ENCODE measurements around the gene PCDHAC1.
A peak's percentile ranks its signal among the peaks of the same experiment; 100 is the strongest.
"Not testable (repeated sequence)": the region's sequence is repeated elsewhere in the genome, so short reads cannot be mapped to it uniquely, and the experiment has no call there.

PCDHAC1 gene, protein sequence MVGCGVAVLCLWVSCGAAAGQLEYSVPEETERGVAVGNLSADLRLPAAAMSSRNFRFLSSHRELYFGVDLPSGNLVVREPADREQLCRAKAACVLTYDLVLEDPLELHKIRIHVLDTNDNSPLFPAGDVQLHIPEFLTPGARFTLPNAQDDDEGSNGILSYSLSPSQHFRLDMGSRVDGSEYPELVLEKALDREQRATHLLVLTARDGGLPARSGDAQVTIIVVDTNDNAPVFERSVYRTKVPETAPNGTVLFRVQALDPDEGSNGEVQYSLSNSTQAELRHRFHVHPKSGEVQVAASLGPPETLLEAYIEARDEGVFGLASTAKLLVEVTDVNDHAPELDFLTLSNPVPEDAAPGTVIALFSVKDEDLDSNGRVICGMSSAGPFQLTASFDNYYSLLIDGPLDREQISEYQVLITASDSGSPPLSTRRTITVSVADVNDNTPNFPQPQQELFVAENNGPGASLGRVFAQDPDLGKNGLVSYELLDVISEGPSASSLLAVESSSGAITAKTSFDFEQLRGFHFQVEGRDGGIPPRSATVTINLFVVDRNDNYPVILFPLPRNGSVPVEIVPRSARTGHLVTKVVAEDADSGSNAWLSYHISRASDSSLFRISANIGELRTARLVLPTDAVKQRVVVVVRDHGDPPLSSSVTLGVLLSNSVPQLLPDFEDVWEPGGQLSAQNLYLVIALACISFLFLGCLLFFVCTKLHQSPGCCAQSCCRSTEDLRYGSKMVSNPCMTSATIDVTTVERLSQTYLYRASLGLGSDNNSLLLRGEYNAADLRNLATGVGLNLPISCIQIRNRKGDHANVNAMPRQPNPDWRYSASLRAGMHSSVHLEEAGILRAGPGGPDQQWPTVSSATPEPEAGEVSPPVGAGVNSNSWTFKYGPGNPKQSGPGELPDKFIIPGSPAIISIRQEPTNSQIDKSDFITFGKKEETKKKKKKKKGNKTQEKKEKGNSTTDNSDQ

DNA sequence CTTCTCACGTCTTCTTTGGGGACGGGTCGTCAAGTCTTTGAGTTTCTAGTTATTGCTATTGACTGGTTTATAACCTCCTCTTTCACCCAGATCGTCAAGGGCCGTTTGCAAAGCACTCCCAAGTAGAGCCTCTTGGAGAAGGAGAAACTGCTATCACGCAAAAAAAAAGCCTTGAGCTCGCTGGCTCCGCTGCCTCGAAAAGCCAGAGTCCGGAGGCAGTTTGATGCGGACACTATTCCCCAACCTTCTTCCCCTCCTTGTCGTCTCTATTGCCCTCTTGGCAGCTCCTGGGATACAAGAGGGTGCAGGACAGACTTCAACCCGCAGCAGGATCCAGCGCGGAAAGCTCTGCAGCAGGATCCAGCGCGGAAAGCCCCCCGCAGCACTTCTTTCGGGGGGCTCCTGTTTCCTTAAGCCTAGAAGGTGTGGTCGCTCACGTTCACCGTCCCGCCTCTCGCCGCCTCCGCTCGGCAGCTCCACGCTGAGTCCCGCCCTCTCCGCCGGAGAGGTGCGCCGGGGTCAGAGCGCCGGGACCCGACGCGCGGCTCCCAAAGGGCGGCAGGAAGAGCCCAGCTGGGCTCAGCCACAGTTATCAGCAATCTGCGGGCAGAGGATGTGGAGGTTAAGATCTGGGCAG, at the start of gene PCDHAC1:
Gene PCDHAC1, plus strand, starts transcription at position 494 of the 637 bp plus-strand sequence. CDS start 594 bp downstream, outside the sequence.
- no peak for DNase-seq

DNA sequence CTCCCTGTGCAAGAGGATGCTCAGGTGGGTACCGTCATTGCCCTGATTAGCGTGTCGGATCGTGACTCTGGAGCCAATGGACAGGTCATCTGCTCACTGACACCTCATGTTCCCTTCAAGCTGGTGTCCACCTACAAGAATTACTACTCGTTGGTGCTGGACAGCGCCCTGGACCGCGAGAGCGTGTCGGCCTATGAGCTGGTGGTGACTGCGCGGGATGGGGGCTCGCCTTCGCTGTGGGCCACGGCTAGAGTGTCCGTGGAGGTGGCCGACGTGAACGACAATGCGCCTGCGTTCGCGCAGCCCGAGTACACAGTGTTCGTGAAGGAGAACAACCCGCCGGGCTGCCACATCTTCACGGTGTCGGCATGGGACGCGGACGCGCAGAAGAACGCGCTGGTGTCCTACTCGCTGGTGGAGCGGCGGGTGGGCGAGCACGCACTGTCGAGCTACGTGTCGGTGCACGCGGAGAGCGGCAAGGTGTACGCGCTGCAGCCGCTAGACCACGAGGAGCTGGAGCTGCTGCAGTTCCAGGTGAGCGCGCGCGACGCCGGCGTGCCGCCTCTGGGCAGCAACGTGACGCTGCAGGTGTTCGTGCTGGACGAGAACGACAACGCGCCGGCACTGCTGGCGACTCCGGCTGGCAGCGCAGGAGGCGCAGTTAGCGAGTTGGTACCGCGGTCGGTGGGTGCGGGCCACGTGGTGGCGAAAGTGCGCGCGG, 49.4 kb upstream of the PCDHAC1 start:
- not testable (repeated sequence) for DNase-seq

DNA sequence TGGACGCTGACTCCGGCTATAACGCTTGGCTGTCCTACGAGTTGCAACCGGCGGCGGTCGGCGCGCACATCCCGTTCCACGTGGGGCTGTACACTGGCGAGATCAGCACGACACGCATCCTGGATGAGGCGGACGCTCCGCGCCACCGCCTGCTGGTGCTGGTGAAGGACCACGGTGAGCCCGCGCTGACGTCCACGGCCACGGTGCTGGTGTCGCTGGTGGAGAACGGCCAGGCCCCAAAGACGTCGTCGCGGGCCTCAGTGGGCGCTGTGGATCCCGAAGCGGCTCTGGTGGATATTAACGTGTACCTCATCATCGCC, 48.9 kb upstream of the PCDHAC1 start:
- no peak for DNase-seq

DNA sequence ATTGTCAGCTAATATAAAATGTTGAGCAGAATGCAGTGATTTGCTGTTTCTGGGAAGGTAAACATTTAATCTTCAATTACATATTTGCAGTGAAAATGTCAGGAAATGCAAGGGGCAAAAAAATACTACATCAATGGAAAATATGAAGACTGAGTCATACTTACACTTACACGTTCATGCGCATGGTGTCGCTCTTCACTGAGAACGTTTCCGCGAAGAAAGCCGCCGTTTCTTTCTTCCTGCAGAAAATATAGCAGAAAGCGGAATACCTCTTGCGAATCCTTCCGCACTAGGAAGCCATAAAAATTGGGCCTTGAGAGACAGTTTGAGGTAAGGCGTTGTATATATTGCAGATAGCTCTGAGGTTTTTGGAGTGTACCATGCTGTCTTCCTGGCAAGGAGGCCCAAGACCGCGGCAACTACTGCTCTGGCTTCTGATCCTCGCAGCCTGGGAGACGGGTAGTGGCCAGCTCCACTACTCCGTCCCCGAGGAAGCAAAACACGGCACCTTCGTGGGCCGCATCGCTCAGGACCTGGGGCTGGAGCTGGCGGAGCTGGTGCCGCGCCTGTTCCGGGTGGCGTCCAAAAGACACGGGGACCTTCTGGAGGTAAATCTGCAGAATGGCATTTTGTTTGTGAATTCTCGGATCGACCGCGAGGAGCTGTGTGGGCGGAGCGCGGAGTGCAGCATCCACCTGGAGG, 44.1 kb upstream of the PCDHAC1 start, which contains the start of gene PCDHA13:
Gene PCDHA13, plus strand, starts transcription at position 236 of the 702 bp plus-strand sequence. Its CDS starts 145 bp downstream, at position 381.
- no peak for DNase-seq

DNA sequence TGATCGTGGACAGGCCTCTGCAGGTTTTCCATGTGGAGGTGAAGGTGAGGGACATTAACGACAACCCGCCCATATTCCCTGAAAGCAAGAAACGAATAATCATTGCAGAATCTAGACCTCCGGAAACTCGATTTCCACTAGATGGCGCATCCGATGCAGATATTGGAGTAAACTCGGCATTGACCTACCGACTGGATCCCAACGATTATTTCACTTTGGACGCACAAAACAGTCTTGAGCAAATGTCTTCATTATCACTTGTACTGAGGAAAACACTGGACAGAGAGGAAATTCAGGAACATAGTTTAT, 43.6 kb upstream of the PCDHAC1 start:
- DNase-seq = no peak

DNA sequence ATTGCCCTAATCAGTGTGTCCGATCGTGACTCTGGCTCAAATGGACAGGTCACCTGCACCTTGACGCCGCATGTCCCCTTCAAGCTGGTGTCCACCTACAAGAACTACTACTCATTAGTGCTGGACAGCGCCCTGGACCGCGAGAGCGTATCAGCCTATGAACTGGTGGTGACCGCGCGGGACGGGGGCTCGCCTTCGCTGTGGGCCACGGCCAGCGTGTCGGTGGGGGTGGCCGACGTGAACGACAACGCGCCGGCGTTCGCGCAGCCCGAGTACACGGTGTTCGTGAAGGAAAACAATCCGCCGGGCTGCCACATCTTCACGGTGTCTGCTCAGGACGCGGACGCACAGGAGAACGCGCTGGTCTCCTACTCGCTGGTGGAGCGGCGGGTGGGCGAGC, 42.7 kb upstream of the PCDHAC1 start:
- no peak for DNase-seq

DNA sequence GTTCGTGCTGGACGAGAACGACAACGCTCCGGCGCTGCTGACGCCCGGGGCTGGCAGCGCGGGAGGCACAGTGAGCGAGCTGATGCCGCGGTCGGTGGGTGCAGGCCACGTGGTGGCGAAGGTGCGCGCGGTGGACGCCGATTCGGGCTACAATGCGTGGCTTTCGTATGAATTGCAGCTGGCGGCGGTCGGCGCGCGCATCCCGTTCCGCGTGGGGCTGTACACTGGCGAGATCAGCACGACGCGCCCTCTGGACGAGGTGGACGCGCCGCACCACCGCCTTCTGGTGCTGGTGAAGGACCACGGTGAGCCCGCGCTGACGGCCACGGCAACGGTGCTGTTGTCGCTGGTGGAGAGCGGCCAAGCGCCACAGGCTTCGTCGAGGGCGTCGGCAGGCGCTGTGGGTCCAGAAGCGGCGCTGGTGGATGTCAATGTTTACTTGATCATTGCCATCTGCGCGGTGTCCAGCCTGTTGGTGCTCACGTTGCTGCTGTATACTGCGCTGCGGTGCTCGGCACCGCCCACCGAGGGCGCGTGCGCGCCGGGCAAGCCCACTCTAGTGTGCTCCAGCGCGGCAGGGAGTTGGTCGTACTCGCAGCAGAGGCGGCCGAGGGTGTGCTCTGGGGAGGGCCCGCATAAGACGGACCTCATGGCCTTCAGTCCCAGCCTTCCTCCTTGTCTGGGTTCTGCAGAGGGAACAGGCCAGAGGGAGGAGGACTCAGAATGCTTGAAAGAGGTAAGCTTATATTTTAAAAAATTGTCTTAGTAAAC, 42.0 kb upstream of the PCDHAC1 start:
- DNase-seq = no peak

DNA sequence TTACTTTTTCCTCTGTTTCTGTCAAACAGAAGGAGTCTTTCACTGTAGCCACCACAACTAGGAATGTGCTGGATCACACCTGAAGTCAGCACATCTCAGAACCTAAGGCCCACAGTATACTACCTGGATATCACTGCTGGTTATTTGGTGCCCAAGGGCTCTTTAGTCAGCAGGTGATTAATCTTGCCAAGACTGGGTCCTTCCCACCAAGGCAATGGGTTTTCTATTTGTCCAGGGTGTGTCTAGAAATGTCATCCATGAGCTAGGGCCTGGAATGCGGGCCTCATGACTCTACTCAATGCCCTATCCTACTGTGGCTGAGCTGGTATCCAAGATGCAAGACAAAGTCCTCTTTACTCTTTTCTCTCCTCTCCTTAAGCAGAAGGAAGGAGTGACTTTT, 9.8 kb upstream of the PCDHAC1 start:
- no peak for DNase-seq

DNA sequence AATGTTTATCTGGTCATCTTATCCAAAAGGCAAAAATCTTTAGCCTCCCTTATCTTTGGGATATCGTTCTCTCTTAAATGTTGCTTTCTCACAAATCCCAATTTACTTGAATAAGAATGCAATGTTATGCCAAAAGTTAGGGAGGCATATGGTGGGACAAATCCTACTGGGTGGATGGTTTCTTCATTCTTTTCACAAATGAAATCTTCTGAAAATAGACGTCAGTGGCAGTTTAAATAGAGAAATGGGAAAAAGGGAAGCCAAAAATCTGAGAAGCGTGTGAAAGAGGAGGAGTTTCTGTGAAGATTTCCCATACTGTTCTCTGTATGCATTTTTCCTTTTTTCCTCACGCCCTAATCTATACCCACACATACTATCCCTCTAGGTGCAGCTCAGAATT, 2.5 kb upstream of the PCDHAC1 start:
- no peak for DNase-seq

DNA sequence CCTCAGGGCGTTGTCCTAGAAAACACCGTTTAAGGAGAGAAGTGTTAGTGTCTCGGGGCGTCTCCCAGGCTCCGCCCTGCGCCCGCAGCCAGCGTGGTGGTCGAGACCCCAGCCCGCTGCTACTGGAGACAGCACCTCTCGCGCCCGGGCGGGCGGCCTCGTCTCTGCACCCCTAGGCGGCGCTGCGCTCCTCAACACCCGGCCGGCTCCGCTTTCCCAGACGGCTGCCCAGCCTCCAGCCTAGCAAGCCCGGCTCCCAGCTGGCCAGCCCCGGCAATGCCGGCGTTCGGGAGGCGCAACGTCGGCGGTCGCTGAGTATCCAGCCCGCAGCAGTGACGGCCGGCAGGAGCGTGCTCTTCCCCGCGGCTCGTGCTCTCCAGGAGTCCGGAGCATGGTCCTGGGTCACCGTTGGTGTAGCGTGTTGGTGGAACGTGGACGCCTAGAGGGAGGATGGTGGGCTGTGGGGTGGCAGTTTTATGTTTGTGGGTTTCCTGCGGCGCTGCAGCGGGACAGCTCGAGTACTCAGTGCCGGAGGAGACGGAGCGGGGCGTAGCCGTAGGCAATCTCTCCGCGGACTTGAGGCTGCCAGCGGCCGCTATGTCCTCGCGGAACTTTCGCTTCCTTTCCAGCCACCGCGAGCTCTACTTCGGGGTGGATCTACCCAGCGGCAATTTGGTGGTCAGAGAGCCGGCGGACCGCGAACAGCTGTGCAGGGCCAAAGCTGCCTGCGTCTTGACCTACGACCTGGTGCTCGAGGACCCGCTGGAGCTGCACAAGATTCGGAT, 536 bp downstream of the PCDHAC1 start:
- DNase-seq = no peak

DNA sequence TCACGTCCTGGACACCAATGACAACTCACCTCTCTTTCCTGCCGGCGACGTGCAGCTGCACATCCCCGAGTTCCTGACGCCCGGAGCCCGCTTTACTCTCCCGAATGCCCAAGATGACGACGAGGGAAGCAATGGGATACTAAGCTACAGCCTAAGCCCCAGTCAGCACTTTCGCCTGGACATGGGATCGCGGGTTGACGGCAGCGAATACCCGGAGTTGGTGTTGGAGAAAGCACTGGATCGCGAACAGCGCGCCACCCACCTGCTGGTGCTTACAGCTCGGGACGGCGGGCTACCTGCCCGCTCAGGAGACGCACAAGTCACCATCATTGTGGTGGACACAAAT, 1.1 kb downstream of the PCDHAC1 start:
- no peak for DNase-seq

DNA sequence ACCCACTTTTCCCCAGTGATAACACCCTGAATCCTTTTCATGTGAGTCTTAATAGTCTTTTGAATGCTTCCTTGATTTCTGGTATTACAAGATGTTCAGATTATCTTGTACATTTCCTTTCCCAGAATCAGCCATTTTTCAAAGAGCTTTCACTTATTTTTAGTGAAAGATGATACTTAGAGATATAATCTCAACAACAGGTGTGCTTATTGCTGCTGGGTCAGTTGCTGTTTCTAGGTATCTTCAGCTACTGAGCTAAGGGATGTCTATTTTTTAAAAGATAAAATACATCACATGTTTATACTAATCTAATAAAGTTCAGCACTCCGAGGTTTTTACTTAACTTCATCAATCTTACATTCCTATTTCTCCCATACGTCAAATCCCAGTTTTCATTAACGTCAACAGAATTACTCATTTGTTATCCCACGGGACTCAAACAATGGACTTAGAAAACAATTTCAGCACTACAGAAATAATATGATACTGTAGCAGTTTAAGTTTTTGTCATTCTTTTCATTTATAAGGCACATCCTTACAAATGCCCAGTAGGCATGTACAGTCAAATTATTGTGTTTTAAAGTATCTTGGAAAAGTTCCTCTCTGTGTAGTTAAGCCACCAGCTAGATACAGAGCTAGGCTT, 9.0 kb downstream of the PCDHAC1 start:
- DNase-seq = no peak

DNA sequence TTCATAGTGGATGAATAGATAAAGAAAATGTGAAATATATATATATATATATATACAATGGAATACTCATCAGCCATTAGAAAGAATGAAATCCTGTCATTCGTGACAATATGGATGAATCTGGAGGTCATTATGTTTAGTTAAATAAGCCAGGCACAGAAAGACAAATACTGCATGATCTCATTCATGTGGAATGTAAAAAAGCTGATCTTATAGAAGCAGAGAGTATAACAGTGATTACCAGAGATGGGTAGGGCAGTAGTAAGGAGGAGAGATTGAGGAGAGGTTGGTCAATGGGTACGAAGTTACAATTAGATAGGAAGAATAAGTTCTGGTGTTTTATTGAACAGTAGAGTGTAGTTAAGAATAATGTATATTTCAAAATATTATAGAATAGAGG, 20.5 kb downstream of the PCDHAC1 start:
- DNase-seq = no peak

DNA sequence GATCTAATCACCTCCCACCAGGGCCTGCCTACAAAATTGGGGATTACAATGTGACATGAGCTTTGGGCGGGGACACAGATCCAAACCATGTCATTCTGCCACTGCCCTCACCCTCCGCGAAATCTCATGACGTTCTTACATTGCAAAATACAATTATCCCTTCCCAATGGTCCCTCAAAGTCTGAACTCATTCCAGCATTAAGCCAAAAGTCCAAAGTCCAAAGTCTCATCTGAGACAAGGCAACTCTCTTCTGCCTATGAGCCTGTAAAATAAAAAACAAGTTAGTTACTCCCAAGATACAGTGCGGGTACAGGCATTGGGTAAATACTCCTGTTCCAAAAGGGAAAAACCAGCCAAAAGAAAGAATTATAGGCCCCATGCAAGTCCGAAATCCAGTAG, 25.5 kb downstream of the PCDHAC1 start:
- DNase-seq = no peak

DNA sequence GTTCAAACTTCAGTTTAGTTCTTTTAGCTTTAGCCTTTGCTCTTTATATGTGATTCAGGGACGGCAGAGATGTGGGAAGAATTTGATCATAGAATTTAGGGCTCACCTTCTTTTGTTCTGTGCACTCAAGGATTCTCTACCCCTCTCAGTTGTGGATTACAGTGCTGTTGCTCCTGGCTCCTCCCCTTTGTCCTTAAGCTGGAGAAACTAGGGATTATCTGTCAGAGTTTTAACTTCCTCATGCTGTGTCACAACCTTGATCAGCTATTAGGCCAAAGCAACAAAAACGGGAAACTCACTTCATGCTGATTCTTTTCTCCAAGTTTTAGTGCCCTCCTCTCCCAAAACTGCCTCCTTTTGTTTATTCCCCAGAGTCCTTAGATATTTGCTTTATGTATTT, 27.1 kb downstream of the PCDHAC1 start:
- DNase-seq = no peak

DNA sequence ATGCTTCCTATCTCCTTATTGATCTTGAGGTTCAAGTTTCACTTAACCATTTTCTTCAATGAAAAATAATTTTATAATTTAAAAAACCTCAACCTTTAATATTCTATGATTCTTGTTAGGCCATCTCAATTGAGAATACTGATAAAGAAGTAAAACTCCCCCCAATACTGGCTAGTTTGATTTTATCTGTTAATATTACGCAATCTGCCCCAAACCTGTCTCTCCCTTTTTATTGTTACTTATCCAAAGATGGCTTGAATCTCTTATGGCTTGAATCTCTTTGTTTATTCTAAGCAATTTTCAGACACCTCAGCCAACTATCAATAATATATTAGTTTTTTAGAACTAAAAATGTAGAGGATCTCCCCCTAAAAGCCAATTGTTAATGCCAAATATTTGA, 36.1 kb downstream of the PCDHAC1 start:
- DNase-seq = no peak

DNA sequence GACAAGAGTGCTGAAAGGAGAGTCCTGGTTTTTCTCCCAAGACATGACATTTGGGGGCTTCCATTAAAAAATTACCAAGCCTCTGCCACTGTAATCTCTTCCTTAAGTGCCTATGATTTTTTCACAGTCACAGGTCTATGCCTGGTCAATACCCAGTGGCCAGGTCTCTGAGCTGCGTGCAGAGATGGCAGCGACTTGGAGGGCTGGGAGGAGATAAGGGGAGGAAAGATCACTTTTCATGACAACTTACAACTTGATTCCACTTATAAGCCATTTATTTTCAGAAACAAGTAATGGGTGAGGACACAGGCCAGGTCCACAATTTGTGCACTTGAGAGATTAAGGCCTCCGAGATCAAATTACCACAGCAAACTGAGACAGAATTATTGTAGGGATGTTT, 38.3 kb downstream of the PCDHAC1 start:
- no peak for DNase-seq

DNA sequence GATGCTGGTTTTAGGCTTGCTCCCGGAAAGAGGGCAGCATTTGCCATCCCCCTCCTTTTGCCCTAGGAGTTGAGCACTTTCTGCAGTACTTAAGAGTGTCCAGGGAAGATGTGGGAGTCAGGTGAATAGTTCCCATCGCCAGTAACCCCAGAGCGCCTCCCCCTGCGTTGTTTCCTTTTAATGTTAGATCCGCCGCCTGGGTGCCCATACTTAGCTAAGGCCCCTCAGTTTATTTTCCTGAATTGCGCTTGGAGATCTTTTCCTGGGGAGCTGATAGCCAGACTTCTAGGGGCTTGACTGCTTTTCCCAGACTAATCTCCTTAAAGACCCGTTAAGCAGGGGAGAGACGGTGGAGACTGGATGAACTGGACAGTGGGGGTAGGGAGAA, 39.8 kb downstream of the PCDHAC1 start:
- DNase-seq = no peak

DNA sequence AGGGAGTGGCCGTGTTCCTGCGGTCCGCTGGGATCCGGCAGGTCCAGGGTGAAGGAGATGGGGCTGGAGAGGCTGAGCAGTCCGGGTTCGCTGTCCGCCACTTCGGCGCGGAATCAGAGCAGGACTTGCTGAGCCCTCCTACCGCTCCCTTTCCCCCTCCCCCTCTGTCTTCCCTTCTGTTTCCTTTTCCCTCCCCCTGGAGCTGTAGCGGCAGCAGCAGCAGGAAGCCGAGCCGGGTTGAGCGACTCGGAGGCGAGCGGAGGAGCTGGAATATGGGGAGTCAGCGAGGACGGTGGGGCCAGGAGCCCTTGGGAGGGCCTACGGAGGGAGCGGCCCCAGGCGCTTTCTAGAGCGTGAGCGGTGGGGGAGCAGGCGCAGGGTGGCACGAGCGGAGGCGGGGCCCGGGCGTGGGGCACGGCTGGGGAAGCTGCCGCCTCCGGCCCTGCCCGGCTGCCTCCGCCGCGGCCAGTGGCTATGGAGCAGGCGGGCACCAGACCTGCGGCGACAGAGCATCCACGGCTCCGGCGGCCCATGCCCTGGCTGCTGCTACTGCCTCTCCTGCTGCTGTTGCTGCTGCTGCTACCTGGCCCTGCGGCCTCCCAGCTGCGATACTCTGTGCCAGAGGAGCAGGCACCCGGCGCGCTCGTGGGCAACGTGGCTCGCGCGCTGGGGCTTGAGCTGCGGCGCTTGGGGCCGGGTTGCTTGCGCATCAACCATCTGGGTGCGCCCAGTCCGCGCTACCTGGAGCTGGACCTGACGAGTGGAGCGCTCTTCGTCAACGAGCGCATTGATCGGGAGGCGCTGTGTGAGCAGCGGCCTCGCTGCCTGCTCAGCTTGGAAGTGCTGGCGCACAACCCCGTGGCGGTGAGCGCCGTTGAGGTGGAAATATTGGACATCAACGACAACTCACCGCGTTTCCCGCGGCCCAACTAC, 40.5 kb downstream of the PCDHAC1 start, which contains the start of gene PCDHAC2:
Gene PCDHAC2, plus strand, starts transcription at position 184 of the 933 bp plus-strand sequence. Its CDS starts 291 bp downstream, at position 475.
- DNase-seq = peak; percentile 20
